GM18517 (cell line): ENCODE measurements around the gene PEAK1.

ENCODE experiments used
- ATAC-seq: cut with Tn5 transposase; IDR thresholded peaks from one replicate; pipeline ENCODE4 v1.9.1; 2021; ENCODE audit warnings: mild to moderate bottlenecking, moderate library complexity; ENCODE audit not compliant: unreplicated experiment

PEAK1 gene

DNA sequence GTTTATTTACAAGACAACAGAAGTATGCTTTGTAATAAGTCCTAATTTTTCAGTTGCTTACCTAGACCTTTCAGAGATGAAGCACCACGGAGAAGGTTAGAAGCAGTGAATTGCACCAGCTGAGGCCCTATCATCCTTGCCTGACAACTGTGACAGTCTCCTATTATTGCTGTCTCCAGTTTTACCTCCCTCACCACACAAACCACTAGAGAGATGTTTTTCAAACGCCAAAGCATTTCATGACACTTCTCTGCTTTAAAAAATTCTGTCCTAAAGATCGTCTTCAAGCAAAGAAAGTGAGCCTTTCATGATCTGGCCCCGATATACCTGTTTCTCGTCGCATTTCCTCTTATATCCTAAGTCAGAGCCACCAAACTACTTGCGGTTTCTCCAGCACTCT is 276.7 kb downstream of the PEAK1 start:
- no peak for ATAC-seq

DNA sequence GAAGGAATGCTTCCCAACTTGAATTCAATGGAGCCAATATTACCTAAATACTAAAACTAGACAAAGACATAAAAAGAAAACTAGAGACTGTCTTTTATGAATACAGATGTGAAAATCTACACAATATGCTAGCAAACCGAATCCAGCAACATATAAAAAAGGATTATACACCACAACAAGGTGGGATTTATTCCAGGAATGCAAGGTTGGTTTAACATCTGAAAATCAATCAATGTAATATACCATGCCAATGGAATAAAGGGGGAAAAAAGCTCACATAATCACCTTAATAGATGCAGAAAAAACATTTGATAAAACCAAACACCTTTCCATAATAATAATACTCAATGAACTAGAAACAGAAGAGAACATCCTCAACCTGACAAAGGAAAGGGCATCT is 279.7 kb downstream of the PEAK1 start:
- ATAC-seq: no peak

DNA sequence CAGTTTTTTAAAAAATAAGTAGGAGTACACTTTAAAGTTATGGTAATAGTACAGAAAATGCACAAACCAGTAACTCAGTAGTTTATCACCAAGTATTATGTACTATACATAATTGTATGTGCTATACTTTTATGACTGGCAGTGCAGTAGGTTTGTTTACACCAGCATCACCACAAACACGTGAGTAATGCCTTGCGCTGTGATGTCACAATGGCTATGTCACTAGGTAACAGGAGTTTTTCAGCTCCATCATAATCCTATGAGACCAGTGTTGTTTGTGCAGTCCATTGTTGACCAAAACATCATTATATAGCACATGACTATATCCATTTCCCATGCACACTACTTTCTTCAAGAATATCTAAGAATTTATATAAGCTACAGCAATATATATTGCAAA is 280.6 kb downstream of the PEAK1 start:
- no peak for ATAC-seq

DNA sequence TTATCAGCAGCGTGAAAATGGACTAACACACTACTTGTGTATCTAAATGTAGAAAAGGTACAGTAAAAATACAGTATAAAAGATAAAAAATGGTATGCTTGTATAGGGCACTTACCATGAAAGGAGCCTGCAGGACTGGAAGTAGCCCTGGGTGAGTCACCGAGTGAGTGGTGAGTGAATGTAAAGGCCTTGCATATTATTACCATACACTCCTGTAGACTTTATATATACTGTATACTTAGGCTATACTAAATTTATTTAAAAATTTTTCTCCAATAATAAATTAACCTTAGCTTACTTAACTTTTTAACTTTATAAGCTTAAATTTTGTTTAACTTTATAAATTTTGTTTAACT is 281.8 kb downstream of the PEAK1 start:
- ATAC-seq: no peak

DNA sequence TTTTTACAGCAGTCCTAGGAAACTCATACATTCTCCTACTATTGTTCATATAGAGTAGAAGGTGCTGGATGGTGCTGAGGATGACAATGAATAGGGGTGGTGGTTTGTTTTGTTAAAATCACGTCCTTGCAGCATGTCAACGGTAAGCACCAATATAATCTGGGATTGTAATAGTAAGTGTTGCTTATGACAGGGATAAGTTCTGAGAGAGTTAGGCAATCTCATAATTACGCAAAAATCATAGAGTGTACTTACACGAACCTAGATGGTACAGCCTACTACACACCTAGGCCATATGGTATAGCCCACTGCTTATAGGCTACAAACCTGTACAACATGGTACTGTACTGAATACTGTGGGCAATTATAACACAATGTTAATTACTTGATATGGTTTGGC is 284.7 kb downstream of the PEAK1 start:
- no peak for ATAC-seq

DNA sequence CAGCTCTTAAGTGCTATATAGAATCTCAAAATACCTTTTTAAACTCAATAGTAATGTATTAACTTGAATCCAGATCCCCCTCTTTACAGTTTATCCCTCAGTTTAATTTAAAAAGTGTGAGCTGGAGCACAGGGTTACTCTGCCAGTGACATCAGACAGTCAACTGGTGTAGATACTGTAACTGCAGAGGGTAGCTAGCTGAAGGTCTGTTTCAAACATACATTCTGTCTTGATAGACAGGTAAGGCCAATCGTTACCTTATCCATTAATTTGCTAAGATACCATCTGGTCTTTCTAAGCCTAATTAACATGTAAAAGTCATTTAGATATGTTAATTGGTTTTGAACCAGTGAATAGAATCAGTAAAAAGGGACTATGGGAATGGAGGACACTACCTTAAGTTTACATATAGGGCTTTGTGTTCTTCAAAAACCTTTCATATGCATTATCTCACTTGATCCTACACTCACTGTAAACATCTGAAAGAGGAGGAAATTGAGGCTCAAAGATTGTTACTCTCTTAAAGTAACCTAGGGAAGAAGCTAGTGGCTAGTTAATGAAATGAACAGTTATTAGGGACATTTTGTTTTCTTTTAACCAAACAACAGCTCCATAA is 289.5 kb downstream of the PEAK1 start:
- no peak for ATAC-seq

DNA sequence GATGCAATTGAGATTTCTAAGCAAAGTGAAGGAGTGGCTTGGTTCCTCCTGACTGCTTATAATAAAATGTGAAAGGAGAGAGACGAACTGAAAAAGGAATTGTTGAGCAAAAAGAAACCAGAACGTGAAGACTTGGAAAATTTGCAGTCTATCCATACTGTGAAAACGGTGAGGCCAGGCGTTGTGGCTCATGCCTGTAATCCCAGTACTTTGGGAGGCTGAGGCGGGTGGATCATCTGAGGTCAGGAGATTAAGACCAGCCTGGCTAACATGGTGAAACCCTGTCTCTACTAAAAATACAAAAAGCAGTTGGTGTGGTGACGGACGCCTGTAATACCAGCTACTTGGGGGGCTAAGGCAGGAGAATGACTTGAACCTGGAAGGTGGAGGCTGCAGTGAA is 292.3 kb downstream of the PEAK1 start:
- no peak for ATAC-seq

DNA sequence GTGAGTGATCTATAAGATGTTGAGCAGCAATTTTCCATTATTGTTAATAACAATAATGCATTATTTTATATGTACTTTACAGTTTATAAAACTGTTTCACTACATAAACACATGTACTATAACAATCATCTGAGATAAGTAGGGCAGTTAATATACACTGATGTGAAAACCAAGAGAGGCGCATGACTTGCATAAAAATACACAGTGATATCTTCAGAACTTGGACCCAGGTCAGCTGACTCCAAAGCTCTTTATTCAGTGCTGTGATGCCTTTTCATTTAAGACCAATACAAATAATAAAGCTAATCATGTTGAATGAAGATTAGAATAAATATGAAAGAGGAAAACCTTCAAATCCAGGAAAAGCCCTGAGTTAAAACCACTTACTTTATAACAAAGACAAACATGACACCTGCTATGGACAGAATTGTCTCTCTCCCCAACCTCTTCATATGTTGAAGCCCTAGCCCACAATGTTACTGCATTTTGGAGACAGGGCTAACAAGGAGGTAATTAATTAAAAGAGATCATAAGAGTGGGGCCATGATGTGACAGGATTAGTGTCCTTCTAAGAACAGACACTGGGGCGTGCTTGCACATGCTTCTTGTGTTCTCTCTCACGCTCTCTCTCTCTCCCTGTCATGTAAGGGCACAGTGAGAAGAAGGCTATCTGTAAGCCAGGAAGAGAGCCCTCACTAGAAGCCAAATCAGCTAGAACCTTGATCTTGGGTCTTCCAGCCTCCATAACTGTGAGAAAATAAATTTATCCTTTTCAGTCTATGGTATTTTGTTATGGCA is 293.2 kb downstream of the PEAK1 start:
- ATAC-seq: no peak

DNA sequence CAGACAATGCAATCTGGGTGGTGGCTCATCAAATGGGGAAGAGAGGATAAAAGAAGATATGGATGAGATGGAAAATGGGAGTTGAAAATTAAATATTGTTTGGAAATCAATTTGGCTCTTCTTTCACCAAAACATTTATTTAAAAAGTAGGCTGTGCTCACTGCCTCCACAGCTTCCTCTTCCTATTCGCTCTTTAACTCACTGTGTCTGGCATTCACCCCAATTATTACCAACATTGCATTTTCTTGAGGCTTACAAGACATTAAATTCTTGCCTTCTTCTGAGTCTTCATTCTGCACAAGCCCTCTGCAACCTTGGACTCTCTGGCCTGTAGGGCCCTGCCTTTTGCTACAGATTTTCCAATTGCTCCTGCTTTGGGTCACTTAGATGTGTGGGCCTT is 296.1 kb downstream of the PEAK1 start:
- ATAC-seq: no peak

DNA sequence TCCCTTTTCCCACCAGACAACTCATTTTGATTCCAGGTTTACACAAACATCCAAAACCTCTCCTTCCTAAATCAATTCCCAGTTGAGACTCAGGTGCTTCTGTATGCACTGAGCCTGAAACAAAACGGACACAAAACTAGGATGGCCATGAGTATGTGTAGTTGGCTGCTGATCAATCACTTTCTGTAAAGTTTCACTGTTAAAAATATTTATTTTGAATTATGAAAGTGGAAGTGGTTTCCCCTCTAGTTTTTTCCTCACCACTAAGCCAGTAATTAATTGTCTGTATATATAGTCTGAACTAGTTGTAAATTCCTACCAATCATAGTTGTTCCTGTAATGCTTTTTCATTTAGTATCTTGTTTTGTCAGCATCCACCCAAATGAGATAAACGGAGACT is 297.3 kb downstream of the PEAK1 start:
- no peak for ATAC-seq

DNA sequence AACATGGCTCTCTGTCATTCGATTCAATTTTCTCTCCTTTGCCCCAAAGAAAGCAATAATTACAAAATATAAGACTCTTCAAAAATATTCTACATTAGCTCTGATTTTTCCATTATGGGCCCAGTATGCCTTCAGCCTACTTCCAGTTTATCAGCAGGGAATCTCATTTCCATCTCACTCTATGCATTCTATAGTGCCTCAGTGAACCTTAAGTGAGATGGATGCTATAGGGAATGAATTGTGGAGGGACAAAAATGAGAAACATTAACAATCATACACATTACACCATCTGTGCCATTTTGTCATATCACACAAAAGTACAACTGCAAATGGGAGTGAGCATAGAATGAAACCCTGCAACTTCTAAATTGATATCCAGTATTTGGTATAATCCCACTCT is 298.3 kb downstream of the PEAK1 start:
- no peak for ATAC-seq

DNA sequence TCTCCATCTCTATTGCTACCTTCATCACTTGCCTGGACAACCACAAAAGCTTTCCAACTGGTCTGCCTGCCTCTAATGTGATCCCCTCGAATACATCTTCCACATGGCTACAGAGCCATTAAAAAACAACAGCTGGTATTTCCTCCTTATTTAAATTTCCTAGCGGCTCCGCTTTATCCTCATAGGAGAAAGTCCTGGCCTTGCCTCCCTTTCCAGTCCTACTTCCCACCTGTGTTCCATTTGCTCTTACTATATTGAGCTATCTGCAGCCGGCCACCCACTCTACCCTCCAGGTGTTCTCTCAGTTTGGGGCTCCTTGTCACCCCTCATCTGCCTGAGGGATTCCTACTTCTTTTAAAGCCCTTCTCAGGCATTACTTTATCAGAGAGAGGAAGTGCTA is 299.3 kb downstream of the PEAK1 start:
- ATAC-seq: no peak

DNA sequence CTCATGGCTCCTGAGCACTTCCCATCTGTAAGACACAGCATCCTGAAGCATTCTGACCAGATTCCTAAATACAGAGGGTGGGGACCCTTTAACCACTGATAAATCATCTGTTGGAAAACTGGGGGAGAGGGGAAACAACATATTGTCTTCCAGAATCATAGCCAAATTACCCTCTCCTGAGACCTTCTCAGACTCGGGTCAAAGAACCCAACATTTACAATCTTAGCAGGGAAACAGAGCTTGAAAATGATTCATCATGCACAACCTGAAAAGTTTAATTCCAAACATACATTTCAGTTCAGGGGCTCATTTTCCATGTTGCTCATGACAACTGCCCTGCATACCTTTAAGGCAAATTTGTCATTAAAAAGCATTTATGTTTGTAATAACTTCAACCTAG is 300.5 kb downstream of the PEAK1 start:
- ATAC-seq: no peak

DNA sequence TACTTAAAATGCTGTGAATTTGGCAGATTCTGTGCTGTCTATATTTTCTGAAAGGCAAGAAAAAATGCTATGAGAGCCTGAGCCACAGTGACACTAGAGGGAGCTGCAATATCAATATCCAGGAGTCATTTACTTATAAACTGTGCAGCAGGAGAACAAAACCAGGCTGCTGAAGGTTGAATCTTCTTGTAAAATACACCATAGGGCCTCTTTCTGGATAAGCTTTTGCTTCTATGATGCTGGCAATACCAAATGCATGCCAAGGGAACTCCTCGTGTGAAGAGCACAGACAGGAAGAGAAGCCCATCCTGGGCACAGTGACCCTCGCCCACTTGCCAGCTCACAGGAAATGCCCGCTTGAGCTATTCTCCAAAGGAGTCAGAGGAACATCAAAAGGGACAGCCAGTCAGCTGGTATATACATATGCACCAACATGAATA is 301.0 kb downstream of the PEAK1 start:
- no peak for ATAC-seq

DNA sequence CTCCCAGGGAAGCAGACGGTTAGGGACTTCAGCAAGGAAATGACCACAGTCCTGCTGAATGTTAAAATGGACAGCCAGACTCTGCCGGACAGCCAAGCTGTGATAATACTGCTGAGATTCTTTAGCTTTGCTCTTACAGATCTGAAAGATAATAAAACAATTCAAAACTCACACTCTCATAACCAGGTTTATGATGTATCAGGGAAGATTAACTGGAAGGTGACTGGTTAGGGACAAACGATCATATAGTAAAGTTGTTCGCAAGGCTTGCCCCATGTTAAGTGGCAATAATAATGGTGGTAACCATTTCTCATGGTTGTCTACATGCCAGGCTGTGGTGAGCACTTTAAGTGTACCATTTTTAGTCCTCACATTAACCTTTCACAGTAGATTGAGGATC is 304.7 kb downstream of the PEAK1 start:
- no peak for ATAC-seq

DNA sequence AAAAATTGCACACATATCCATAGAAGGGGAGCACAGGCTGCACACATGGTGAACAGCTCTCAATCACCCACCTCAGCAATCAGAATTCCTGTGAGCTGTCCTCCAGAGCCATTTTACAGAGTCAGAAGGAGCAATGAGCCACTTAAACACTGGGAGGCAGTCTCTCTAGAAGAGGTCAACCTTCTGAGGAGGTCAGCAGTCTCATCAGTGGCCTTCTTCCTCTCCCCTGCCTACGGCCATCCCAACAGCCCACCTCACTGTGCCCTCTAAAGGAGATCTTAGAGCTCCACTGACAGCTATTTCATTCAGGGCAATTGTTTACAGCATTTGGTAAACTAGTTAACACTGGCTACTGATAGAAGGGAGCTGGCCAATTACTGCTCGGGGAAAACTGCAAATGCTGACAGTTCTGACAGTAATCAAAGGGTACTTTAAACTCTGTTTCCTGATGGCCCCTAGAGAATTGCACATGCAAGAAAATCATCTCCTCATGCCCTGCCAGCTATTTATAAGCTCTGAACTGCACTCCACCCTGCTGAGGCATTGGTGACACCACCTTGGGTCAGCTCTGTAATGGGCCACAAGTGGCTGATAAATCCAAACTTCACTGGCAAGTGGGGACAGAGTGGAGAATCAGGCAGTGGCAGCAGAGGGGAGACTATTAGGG is 306.9 kb downstream of the PEAK1 start:
- ATAC-seq: no peak

DNA sequence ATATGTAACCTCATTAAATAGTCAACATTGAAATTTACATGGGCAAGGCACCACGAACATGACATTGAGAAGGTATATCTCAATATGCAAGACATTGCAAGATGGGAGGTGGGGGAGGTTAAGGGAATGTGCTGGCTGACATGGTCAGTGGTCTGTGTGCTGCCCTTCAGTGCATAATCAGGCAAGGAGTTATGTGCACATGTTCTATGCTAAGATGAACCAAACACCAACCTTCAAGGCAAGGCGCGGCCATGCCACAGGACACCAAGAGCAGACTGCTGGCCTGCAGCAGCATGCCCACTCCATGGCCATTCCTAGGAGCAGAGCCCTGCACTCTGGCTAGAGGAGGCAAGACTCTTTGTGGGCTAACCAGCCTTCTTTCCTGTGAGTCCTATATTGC is 308.1 kb downstream of the PEAK1 start:
- no peak for ATAC-seq

DNA sequence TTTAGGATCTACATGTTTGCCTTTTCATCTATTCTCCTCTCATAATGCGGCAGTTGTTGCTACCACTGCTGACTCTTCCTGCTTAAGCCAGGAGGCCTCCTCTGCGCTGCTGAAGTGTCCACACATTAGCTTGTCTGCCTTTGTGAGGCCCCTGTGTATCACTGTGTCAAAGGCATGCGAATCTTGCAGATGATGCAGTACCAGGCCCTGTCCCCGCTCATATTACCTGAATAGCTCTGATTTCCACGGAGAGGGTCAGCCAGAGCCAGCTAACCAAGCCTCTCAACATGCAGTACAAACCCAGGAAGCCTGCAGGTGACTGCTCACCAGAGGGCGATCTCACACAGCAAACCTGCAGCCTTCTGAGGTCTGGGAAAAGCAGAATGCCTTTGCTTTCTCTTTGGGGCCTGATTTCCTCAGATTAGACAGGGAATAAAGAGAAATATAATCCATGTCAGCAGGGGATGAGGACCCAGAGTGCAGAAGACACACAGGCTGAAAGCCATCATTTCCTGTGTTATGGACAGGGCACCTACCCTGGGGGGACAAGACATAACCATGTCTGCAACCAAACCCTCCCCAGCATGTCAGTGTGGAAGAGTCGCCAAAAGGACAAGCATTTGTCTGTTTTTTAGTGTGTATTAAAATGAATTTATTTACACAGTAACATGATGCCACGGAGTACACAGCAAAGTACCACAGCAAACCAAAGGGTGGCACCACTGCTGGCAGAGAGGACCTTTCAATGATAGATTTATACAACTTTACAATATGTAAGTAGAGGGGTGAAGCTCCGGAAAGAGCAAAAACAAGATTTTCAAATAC is 312.2 kb downstream of the PEAK1 start:
- no peak for ATAC-seq

DNA sequence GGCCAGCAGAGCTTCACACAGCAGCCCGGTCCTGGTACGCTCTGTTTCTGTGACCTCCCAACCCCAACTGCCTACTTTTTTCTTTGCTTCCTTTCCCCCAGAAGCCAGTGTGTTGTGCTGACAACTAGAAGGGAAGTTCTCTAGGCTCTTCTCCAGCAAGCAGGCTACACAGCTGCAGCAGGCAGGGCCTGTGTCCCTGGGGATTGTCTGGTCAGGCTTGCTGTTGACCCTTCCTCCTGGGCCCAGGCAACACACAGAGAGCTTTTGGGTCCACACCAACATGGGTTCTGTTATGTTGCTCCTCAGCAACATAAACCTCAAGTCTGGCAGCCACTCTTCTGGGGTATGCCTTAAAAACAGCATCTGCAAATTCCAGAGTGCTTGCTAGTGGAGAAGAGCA is 312.8 kb downstream of the PEAK1 start:
- ATAC-seq: no peak

DNA sequence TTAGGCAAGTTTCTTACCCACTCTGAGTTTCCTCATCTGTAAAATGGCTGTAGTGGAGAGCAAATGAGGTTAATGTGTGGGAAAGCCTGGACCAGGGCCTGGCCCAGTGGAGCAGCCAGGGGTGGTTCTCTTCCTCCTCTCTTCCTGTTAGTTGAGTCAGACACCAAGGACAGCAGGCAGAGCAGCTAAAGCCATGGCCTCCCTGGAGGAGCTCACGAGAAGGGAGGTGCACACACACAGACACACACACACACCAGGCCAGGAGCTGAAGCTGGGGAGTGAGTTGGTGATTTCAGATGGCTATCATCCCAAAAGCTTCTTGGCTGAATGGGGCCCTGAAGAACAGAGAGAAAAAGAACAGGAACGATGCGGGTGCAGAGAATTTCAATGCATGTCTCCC is 315.7 kb downstream of the PEAK1 start:
- ATAC-seq: no peak

DNA sequence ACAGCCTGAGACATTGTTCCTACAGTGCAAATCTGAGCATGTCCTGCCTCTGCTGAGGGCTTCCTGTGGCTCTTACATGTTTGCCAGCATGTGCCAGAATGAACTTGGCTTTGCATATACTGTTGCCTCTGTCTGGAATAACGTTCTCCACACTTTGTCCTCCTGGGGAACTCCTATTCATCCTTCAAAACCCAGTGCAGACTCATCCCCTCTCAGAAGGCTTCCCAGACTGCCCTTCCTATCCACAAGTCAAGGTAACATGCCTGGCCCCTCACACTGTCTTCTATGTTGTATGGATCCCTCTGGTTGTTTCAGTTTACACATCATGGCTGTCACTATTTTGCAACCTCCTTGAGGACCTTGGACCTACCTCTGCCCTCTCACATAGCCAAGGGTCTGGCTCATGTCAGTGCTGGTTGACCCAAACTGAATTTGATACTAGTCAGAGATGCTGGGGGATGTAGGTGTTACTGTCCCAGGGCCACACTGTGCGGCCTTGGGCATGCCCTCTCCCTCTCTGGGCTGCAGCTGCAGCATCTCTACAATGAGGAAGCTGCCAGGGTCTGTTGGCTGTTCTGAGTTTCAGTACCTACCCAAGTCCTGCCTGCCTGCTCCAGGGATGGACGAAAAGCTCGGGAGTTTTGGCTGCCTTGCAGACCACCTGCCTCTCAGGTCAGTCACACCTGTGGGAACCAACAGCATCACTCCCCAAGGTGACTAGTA is 320.0 kb downstream of the PEAK1 start:
- ATAC-seq: no peak
